COLO668 (cell line): ENCODE data around the gene SLC6A13.
"Not testable (repeated sequence)": the region's sequence is repeated elsewhere in the genome, so short reads cannot be mapped to it uniquely, and the experiment has no call there.

Source experiments
- DNase-seq: peaks from one replicate; lab custom pipeline; 2025; ENCODE audit not compliant: unreplicated experiment; lab: John Stamatoyannopoulos, UW

SLC6A13 gene

DNA sequence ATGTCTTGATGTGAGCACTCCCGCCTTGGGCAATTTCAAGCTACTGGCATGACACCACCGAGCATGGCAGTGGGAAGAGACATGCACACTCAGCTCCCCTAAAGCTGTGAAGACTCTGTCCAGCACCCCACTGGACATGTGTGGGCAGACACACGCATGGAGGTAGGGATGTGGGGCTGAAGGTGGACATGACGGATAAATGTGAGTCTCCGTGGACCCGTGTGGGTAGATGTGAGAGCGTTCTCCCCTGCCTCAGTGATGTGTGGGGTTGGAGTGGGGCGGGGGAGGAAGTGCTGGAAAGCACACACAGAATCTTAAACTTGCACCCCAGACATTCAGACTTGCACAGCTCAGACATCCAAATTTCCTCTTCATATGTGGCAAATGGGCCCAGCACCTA is 61.3 kb downstream of the SLC6A13 start:
- DNase-seq: no peak

- no peak for DNase-seq
Observed at GRCh38 chr12:198705-199104, 63.9 kb downstream of the SLC6A13 start.

DNA sequence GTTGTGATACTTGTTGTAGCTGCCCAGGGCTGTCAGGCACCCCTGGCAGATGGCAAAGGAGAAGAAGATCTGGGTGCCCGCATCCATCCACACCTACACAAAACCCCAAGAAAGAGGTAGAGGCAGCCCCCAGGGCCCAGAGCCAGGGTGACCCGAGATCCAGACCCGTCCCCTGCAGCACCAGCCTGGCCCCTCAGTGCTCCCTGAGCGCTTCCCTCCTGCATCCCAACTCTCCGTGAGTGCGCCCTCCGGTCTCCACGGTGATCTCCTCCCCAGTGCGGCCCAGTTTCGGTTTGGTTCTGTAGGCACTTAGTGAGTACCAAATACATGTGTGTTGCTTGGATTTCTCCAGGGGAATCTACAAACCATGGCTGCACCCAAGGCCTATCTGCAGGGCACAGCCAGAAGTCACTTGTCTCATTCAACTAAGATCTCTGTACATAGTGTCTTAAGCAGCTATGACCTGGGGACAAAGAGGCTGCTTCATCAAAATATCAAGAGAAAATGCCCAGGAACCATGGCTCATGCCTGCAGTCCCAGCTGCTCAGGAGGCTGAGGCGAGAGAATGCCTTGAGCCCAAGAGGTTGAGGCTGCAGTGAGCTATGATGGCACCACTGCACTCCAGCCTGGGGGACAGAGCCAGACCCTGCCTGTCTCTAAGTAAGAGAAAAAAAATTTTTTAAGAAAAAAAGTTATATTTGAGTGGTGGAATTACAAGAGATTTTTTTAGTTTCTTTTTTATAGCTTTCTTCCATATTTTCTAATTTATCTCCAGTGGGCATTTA is 64.5 kb downstream of the SLC6A13 start:
- DNase-seq: no peak

DNA sequence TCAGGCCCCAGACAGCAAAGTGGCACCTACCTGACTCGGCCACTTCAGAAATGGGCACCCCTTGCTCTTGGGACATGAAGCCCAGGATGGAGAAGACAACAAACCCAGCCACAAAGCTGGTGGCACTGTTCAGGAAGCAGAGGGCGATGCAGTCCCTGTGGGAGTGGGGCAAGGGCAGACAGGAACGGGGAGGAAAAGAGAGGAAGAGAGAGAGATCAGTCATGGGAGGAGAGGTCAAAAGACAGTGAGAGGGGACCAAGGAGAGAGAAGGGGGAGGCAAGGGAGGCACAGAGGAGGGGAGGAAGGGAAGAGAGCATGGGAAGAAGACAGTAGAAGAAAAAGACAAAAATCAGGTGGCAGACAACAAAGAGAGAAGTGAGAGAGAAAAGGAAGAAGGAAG is 65.3 kb downstream of the SLC6A13 start:
- no peak for DNase-seq

- DNase-seq: no peak
Observed at GRCh38 chr12:196436-196835, 66.2 kb downstream of the SLC6A13 start.

- DNase-seq: no peak
Observed at GRCh38 chr12:195951-196350, 66.7 kb downstream of the SLC6A13 start.

DNA sequence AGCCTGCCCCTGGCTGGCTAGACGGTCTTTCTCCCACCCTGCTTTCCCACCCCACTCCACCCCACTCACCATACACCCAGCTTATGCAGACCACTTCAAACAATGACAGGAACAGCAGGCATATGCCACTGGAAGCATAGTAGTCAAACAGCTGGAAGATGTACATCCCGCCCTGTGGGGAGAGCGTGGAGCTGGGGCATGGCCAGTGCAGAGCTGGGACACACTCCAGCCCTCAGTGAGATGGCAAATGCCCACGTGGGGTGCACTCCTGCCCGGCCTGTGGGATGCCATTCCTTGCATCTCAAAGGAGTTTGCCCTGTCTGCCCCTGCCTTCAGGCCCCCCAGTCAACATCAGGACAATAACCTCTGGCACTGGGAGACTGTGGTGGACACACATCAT is 67.5 kb downstream of the SLC6A13 start:
- no peak for DNase-seq

DNA sequence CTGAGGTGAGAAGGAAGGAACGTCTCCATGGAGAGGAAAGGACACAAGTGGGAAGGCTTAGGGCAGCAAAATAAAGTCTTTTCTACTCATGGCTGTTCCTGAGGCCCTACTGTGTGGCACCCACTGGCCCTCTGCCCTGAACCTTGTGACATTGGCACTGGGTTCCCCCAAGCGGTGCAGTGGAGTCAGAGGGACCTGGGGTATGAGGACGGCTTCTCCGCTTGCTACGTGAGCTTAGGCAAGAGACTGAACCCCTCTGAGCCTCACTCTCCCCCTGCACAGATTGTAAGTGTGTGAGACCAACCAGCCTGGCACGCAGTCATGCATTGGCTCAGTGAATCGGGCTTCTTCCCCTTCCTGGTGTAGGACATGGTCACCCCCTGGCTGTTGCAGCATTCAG is 68.4 kb downstream of the SLC6A13 start:
- DNase-seq: no peak

GRCh38 chr12:193261-193660 is 69.4 kb downstream of the SLC6A13 start:
- DNase-seq: no peak

GRCh38 chr12:191541-191940 is 71.1 kb downstream of the SLC6A13 start:
- no peak for DNase-seq

- DNase-seq: no peak
Observed at GRCh38 chr12:190881-191280, 71.8 kb downstream of the SLC6A13 start.

- no peak for DNase-seq
Observed at GRCh38 chr12:189622-189962, 73.0 kb downstream of the SLC6A13 start.

- DNase-seq: peak; percentile 83
Observed at GRCh38 chr12:188910-189621, 73.6 kb downstream of the SLC6A13 start.

DNA sequence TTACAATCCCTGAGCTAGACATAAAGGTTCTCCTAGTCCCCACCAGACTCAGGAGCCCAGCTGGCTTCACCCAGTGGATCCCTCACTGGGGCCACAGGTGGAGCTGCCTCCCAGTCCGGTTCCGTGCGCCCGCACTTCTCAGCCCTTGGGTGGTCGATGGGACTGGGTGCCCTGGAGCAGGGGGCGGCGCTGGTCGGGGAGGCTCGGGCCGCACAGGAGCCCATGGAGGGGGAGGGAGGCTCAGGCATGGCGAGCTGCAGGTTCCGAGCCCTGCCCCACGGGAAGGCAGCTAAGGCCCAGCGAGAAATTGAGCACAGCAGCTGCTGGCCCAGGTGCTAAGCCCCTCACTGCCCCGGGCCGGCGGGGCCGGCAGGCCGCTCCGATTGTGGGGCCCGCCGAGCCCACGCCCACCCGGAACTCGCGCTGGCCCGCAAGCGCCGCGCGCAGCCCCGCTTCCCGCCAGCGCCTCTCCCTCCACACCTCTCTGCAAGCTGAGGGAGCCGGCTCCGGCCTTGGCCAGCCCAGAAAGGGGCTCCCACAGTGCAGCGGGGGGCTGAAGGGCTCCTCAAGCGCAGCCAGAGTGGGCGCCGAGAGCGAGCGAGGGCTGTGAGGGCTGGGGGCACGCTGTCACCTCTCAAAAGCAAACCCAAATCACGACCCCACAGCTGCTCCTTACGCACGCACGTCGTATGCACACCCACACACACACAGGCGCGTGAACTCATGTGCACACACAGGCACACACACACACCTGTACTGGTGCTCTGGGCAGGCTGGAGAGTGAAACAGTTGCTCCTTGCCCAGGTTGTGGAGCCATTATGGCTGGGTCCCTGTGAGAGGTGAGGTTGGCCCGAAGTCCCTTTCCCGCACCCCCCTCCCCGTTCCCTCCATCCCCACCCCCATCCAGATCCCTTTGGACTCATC is 74.4 kb downstream of the SLC6A13 start:
- not testable (repeated sequence) for DNase-seq

GRCh38 chr12:186006-186625 is 76.5 kb downstream of the SLC6A13 start:
- no peak for DNase-seq

- DNase-seq: no peak
Observed at GRCh38 chr12:185576-185955, 77.1 kb downstream of the SLC6A13 start.

- DNase-seq: no peak
Observed at GRCh38 chr12:184811-185575, 77.6 kb downstream of the SLC6A13 start.

DNA sequence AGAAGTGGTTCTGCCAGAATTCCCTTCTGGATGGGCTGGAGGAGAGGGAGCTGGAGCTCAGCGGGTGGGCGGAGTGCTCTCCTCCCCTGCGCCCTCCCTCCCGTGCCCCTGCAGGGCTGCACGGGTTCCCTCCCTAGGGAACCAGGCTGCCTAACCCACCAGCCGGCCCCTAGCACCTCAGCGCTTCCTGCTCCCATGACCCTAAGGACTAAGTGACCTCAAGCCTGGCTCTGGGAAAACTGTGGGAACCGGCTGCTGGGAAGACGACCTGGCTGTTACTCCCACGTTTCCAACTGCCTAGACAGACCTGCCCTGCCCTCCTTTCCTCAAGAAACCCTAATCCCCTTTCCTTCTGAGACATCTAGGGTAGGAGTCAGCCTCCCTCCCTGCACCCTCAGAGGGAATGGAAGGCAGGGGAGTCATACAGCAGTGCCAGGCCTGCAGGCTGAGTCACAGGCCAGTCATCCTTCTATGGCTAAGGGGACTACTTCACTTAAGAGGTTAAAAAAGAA is 80.2 kb downstream of the SLC6A13 start:
- no peak for DNase-seq

GRCh38 chr12:181921-182320 is 80.7 kb downstream of the SLC6A13 start:
- DNase-seq: no peak

DNA sequence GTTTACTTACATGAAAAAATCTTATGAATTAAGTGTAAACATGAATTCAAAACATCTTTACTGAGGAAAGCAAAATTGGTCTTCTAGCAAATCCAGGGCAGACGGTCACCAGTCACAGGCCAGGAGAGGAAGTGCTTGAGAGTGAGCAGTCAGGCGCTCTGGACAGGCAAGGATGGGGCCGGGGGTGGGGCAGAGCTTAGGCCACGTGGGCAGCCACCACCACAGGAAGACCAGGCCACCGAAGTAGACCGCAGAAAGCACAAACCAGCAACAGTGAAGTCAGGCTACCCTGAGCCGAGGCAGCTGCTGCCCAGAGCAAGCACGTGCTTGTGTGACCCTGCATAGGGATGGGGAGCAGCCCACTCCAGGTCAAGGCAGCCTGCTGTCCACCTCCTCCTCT is 82.2 kb downstream of the SLC6A13 start:
- no peak for DNase-seq
